ENCODE measurements around the gene IGSF10.
"Not testable (repeated sequence)": the region's sequence is repeated elsewhere in the genome, so short reads cannot be mapped to it uniquely, and the experiment has no call there.

IGSF10 gene, protein sequence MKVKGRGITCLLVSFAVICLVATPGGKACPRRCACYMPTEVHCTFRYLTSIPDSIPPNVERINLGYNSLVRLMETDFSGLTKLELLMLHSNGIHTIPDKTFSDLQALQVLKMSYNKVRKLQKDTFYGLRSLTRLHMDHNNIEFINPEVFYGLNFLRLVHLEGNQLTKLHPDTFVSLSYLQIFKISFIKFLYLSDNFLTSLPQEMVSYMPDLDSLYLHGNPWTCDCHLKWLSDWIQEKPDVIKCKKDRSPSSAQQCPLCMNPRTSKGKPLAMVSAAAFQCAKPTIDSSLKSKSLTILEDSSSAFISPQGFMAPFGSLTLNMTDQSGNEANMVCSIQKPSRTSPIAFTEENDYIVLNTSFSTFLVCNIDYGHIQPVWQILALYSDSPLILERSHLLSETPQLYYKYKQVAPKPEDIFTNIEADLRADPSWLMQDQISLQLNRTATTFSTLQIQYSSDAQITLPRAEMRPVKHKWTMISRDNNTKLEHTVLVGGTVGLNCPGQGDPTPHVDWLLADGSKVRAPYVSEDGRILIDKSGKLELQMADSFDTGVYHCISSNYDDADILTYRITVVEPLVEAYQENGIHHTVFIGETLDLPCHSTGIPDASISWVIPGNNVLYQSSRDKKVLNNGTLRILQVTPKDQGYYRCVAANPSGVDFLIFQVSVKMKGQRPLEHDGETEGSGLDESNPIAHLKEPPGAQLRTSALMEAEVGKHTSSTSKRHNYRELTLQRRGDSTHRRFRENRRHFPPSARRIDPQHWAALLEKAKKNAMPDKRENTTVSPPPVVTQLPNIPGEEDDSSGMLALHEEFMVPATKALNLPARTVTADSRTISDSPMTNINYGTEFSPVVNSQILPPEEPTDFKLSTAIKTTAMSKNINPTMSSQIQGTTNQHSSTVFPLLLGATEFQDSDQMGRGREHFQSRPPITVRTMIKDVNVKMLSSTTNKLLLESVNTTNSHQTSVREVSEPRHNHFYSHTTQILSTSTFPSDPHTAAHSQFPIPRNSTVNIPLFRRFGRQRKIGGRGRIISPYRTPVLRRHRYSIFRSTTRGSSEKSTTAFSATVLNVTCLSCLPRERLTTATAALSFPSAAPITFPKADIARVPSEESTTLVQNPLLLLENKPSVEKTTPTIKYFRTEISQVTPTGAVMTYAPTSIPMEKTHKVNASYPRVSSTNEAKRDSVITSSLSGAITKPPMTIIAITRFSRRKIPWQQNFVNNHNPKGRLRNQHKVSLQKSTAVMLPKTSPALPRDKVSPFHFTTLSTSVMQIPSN (N-terminal part only)

DNA sequence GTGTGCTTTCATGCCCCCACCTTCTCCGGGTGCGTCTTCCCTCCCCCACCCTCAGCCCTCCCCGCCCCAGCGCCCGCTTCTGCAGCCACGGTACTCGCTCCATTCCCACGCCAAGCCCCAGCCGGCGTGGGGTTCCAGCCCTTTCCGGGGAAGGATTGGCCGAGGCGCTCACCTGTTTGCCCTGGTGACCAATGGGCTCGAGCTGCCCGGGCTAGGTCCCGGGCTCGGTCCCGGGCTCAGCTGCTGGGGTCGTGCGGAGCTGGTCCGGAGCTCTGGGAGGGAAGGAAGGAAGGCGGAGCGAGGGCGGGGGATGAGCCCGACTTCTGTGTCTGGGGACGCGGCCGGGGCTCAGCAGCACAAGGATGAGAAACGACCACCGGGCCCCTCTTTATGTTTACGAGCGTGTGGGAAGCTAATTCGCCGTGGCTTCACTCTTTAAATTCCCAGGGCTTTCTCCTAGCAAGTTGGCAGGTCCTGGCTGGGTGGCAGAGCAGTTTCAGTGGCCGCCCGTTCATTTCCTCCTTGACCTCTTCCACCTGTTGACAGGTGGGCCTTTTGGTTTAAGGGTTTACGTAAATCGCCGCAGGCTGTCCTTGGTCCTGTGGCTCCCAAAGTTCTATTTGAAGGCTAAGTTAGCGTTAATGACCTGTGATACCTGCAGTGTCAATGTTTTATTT, at the start of gene IGSF10:
IGSF10 (minus strand) TSS at position 288 of the 677 bp plus-strand sequence. CDS start 2,352 bp downstream, outside the sequence.
- in situ Hi-C loops (cut with MboI; ENCODE audit: low sequenced_read_pairs) = no loop called here

DNA sequence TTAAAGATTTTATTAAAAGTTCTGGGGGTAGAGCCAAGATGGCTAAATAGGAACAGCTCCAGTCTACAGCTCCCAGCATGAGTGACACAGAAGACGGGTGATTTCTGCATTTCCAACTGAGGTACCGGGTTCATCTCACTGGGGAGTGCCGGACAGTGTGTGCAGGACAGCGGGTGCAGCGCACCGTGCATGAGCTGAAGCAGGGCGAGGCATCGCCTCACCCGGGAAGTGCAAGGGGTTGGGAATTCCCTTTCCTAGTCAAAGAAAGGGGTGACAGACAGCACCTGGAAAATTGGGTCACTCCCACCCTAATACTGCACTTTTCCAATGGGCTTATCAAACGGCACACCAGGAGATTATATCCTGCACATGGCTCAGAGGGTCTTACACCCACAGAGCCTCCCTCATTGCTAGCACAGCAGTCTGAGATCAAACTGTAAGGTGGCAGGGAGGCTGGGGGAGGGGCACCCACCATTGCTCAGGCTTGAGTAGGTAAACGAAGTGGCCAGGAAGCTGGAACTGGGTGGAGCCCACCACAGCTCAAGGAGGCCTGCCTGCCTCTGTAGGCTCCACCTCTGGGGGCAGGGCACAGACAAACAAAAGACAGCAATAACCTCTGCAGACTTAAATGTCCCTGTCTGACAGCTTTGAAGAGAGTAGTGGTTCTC, 48.7 kb upstream of the IGSF10 start:
- in situ Hi-C loops (cut with MboI; ENCODE audit: low sequenced_read_pairs) = not testable (repeated sequence)

DNA sequence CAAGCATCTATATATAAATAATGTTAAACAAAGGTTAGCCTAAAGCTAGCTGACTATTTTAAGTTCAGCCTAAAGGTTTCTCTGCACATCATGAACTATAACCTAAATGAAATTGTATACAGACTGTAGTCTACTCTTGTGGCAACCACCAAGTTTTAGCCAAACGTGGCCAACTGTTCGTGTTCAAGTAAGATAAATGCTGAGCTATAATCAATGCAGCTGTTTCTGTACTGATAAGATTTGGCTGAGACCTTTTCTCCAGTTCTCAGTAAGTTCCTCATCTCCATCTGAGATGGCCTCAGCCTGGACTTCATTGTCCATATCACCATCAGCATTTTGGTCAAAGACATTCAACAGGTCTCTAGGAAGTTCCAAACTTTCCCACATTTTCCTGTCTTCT, 43.7 kb upstream of the IGSF10 start:
- in situ Hi-C loops (cut with MboI; ENCODE audit: low sequenced_read_pairs) = no loop called here

DNA sequence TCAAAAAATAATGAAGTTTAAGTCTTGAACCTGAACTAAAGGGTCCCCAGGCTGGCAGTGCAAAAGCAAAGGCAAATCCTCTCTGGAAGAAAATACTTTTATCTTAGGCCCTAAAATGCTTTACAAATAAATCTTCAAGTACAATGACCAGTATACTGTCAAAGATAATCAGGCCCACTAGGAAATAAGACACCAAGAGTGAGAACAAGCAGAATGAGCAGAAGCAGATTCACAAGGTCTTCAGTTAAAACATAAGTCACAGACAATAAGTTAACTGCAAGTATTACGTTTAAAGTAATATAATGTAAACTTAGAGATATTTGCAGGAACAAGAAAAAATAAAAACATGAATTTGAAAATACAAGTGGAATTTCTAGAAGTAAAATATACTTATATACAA, 42.2 kb upstream of the IGSF10 start:
- in situ Hi-C loops (cut with MboI; ENCODE audit: low sequenced_read_pairs) = no loop called here

DNA sequence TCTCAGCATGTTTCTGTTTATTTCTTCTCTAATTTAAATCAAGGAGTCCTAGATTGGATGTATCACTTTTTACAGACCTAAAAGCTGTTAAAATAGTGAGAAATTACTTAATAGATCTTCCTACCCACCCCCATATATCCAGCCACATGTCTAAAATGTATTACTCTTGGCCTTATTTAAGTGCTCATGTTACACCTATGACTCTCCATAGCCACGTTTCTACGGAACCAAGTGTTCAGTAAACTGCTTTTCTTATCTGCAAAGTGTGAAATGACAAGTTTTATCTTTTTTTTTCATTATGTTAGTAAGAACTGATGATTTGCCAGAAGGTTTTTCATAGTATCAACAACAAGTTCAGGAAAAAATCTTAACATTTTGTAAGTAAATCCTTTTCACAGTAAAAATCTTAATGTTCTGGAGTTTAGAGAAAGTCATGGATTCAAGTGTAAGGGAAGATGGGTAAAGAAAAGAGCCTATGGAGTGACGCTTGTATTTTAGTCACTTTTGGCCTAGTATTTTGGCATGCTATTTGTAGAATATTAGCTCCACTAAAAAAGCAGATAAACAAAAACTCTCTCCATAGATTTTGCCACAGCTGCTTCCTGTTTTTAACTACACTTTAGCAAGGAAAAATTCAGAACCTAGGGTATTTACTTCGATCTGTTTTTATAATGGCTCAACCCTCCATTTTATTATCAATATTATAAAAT, 41.2 kb upstream of the IGSF10 start:
- in situ Hi-C loops (cut with MboI; ENCODE audit: low sequenced_read_pairs) = no loop called here

DNA sequence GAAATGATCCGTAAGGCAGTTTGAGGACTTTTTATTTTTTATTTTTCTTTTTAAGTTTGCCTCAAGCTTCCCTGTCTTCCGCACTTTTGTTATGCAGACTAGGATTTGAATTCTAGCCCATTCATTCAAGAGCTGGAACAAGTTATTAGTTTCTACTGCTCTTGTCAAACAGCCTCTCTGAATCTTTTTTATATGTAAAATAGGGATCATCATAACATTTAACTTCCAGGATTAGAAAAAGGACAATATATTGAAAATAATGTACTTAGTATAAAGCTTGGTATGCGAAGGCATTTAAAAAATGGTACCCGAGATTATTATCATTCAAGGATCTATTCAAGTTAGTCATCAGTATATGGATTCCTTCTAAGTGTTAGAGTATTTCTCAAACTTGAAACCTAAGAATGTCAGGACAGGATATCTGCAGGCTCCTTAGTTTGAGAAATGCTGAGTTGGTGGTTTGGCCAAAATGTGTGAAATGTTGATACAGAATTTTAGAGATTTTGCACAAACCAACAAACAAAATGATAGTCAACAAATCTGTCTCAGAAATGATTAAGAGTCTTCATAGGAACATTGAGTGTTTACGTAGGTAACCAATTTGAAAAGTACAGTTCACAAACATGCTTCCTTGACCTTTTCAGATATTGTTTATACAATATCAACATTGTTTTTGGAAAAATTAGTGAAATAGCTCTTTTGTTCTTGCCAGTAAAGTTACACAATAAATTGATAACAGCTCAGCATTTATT, 40.5 kb upstream of the IGSF10 start:
- in situ Hi-C loops (cut with MboI; ENCODE audit: low sequenced_read_pairs) = no loop called here

DNA sequence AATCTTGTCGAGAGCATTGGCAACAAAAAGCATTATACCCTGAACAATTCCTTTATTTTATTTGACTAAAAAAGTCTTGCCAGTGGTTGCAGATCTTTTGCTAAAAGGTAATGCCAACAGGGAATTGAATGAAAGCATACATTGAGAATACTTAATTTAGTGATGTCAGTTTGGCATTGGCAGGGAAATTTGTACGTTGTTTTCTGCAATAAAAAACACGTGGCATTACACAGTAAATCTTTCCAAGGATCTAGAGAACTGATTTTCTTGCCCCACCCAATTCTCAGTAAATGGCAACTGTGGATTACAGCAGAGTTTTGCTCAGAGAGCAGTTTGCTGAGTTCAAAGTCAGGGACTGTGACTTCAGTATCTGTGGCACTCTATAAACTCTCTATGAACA, 38.3 kb upstream of the IGSF10 start:
- in situ Hi-C loops (cut with MboI; ENCODE audit: low sequenced_read_pairs) = no loop called here

DNA sequence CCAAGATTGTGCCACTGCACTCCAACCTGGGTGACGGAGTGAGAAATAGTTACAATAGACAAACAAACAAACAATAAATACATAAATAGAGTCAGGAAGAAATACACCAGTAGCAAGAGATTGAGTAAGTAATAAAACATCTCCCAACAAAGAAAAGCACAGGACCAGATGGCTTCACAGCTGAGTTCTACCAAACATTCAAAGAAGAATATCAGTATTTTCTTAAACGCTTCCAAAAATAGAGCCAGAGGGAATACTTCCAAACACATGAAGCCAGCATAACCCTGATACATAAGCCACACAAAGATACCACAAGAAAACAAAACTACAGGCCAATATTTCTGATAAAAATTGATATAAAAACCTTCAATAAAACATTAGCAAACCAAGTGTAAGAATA, 30.7 kb upstream of the IGSF10 start:
- in situ Hi-C loops (cut with MboI; ENCODE audit: low sequenced_read_pairs) = no loop called here

DNA sequence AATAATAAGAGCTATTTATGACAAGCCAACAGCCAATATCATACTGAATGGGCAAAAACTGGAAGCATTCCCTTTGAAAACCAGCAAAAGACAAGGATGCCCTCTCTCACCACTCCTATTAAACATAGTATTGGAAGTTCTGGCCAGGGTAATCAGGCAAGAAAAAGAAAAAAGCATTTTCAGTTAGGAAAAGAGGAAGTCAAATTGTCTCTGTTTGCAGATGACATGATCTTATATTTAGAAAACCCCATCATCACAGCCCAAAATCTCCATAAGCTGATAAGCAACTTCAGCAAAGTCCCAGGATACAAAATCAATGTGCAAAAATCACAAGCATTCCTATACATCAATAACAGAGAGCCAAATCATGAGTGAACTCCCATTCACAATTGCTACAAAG, 27.0 kb upstream of the IGSF10 start:
- in situ Hi-C loops (cut with MboI; ENCODE audit: low sequenced_read_pairs) = not testable (repeated sequence)

DNA sequence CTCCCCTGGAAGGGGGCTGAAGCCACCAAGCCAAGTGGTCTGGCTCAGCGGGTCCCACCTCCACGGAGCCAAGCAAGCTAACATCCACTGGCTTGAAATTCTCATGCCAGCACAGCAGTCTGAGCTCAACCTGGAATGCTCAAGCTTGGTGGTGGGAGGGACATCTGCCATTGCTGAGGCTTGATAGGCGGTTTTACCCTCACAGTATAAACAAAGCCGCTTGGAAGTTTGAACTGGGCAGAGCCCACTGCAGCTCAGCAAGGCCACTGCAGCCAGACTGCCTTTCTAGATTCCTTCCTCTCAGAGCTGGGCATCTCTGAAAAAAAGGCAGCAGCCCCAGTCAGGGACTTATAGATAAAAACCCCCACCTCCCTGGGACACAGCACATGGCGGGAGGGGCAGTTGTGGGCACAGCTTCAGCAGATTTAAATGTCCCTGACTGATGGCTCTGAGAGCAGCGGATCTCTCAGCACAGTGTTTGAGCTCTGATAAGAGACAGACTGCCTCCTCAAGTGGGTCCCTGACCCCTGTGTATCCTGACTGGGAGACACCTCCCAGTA, 23.2 kb upstream of the IGSF10 start:
- in situ Hi-C loops (cut with MboI; ENCODE audit: low sequenced_read_pairs) = no loop called here

DNA sequence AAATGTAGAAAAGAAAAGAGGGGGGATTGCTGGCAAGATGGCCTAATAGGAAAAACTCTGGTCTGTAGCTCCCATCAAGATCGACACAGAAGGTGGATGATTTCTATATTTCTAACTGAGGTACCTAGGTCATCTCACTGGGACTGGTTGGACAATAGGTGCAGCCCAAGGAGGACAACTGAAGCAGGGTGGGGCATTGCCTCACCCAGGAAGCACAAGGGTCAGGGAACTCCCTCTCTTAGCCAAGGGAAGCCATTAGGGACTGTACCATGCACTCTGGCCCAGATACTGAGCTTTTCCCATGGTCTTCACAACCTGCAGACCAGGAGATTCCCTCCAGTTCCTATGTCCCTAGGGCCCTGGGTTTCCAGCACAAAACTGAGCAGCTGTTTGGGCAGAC, 22.6 kb upstream of the IGSF10 start:
- in situ Hi-C loops (cut with MboI; ENCODE audit: low sequenced_read_pairs) = no loop called here

DNA sequence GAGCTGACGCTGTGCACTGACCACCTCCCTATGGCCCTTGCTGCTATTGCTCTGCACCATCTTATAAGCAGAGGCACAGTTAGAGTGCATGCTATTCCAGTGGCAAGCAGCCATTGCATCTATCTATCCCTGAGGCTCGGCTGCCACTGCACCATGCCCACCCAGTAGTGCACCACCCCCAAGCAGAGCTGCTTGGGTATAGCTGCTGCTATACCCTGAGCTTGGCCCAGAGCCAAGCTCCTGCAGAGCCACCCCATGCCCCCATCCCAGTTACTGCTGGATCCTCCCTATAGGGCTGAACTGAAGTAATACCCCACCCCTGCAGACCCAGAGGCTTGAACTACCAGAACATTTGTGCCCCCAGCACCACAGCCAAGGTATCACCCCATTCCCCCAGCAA, 19.6 kb upstream of the IGSF10 start:
- in situ Hi-C loops (cut with MboI; ENCODE audit: low sequenced_read_pairs) = no loop called here

DNA sequence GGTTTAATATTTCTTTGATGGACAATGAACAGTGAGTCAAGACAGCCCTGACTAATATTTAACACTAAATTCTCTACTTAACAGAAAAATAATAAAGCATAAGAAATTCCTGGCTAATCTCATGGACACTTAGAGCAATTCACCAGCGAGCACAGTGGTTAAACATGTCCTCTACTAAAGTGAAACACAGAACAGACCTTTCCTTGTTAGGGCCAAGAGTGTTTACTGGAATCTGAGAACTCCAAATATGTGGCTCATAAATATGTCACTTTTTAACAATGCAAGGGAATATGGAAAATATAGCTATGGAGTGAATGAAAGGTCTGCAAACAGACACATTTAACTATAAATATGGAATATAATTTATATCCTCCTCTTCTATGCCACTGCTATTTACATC, 18.6 kb upstream of the IGSF10 start:
- in situ Hi-C loops (cut with MboI; ENCODE audit: low sequenced_read_pairs) = no loop called here

DNA sequence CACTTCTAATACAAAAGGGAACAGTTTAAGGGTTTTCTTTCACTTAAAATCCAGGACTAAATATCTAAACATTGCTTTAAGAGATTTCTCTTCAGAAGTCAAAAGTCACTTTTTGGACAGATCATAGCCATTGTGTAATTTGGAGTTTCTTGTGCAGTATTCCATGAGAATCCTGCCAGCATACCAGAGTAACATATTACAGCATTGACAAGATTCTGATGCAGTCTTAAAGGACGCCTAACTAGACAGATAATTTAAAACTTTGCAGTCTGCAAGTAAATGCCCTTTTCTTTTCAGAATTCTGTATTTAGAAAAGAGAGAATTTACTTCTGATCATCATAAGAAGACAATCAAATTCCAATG, 17.5 kb upstream of the IGSF10 start:
- in situ Hi-C loops (cut with MboI; ENCODE audit: low sequenced_read_pairs) = no loop called here

DNA sequence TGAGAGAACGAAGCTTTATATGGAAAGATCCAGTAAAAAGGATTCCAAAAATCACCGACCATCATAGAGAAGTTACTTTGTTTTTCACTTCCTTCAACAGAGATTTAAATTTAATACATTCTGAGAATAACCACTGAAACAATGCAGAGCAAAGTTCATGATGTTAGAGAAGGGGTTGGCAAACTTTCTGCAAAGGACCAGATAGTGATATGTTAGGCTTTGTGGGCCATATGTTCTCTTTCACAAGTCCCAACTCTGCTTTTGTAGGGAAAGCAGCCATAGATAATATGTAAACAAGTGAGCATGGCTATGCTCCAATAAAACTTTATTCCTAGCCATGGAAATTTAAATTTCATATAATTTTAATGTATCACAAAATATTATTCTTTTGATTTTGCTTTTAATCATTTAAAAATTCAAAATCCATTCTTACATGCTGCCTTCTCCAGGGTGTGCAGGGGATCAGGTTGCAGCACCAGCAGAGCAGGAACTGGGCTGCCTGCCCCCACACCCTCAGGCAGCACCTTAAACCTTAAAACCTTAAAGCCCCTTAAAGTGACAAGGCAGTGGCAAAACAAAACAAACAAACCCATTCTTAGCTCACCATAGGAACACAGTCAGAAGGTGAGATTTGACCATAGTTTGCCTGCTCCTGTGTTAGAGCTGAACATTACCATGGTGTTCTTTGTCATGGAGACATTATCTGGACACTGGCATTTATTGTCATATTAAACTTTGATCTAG, 16.9 kb upstream of the IGSF10 start:
- in situ Hi-C loops (cut with MboI; ENCODE audit: low sequenced_read_pairs) = no loop called here

DNA sequence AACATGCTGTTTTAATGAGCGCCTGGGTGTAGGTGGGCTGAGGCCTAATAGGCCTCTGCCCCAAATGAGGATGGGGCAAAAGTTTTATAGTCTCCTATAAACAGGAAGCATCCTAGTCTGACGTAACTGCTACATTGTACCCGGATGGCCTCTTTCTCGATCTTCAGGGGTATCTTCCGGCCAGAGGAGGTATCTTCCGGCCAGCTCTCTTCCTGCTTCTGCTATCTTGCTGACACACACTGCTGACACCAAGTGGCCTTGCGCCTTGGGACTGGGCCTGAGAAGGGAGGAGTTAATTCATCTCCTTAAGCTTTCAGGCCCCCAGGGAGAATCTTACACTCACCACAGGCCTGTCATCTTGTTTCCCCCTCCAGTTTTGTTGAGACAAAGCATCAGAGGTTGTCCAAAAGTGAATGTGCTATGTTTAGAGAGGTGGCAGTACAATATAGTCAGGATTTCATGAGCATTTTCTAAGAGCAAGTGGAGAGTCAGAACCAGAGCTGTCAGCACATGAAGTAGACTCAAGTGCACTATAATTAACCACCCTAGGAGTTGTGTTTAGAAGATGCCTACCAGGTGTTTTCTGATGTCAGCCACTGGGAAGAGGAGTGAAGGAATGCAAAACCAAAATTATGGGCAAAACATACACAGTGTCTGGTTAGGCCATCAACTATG, 15.6 kb upstream of the IGSF10 start:
- in situ Hi-C loops (cut with MboI; ENCODE audit: low sequenced_read_pairs) = no loop called here

DNA sequence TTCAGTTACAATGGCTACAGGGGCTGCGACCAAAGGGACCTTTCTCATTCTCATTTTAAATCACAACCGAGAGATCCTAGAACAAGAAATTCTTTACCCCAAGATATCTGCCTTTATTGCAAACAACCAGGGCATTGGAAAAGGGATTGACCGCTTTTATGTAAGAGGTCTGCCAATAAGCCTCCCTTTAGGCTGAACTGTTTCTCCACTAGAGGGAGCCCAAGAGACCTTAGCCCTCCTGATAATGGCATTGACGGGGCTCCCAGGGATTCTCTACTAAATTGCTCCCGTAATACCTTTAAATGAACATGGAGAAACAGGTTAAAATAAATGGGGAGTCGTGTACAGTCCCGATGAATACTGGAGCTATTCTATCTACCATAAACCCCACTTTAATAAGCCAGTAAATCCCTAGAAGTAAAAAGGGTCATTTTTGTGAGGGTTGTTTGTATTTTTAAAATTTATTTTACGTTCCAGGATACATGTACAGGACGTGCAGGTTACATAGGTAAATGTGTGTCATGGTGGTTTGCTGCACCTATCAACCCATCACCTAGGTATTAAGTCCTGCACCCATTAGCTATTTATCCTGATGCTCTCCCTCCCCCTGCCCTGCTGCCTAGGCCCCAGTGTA, 7.5 kb upstream of the IGSF10 start:
- in situ Hi-C loops (cut with MboI; ENCODE audit: low sequenced_read_pairs) = no loop called here
